ENCODE data around the gene DSC3.

Gene DSC3

DNA sequence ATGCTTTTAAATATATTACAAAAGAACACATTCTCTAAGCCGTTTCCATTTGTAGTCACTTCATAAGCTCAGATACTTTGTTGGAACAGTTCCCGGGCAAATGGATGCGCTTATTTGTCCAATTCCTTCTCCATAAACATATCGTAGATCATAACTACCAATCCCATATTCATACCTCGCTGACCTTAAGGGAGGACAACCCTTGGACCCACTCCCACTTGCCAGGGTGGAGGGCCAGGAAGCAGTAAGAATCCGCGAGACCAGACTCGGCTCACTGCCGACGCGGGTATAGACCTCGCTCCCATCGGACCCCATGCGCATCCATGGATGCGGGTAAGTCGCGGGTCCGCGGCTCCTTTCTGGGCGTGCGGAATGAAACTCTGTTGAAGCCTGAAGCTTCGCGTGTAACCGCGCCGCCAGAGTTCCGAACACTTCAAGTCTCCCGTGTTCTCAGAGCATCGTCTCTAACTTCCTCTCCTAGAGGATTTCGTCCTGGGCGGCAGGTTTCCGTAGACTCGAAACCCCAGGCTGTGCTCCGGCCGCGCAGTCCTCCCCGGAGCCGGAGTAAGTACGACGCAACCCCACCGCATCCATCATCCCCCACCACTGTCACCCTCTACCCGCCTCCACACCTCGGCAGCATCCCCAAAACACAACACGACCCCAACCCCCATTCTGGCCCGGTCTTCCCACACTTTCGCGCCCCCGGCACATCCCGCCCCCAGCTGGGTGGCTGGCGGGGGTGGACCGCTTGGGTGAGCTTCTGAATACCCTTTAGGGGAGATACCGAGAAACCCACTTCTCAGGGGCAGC lies 1.1 kb downstream of the DSC3 start (continued):
- no peak for TF ChIP-seq ZNF518A (tag by site-specific recombination; conservative IDR thresholded peaks at IDR 0.05; ENCODE audit: low read depth)
- TF ChIP-seq ZNF692 (tag by site-specific recombination; IDR thresholded peaks at IDR 0.05), result peak; percentile 7; the same call in 1 of the 2 replicates
- peak; percentile 88 for TF ChIP-seq ZBTB10 (tag by site-specific recombination; IDR thresholded peaks at IDR 0.05)
- TF ChIP-seq ZNF423 (tag by site-specific recombination; IDR thresholded peaks at IDR 0.05), result no peak
- no peak for TF ChIP-seq ZBTB44 (tag by site-specific recombination; IDR thresholded peaks at IDR 0.05)
- TF ChIP-seq SCRT1 (tag by site-specific recombination; IDR thresholded peaks at IDR 0.05; ENCODE audit: borderline replicate concordance), result no peak
- peak; percentile 94 for TF ChIP-seq GLIS2 (tag by site-specific recombination; IDR thresholded peaks at IDR 0.05)
- TF ChIP-seq ZBTB6 (tag by site-specific recombination; IDR thresholded peaks at IDR 0.05), result no peak
- no peak for TF ChIP-seq ZNF350 (tag by site-specific recombination; IDR thresholded peaks at IDR 0.05)
- no peak for TF ChIP-seq PRDM6 (tag by site-specific recombination; IDR thresholded peaks at IDR 0.05)
- no peak for TF ChIP-seq ELK4 (IDR thresholded peaks at IDR 0.05; ENCODE audit: borderline replicate concordance, low read depth, low read length)
- TF ChIP-seq OSR2 (tag by site-specific recombination; IDR thresholded peaks at IDR 0.05), result no peak
- no peak for TF ChIP-seq ZNF791 (tag by site-specific recombination; IDR thresholded peaks at IDR 0.05)
- no peak for TF ChIP-seq ZNF521 (tag by site-specific recombination; IDR thresholded peaks at IDR 0.05)
- TF ChIP-seq ZNF645 (tag by site-specific recombination; IDR thresholded peaks at IDR 0.05), result no peak
- TF ChIP-seq ZNF292 (tag by site-specific recombination; IDR thresholded peaks at IDR 0.05; ENCODE audit: borderline replicate concordance, low read depth), result no peak
- TF ChIP-seq ZNF366 (tag by site-specific recombination; conservative IDR thresholded peaks at IDR 0.05), result no peak
- no peak for TF ChIP-seq ZNF10 (tag by site-specific recombination; IDR thresholded peaks at IDR 0.05)
- TF ChIP-seq ZNF610 (tag by site-specific recombination; IDR thresholded peaks at IDR 0.05; ENCODE audit: borderline replicate concordance), result peak; percentile 43; the same call in 1 of the 2 replicates
- TF ChIP-seq ZNF211 (tag by site-specific recombination; IDR thresholded peaks at IDR 0.05; ENCODE audit: low read depth), result no peak
- TF ChIP-seq ZNF37A (tag by site-specific recombination; IDR thresholded peaks at IDR 0.05), result no peak
- no peak for TF ChIP-seq ZNF169 (tag by site-specific recombination; IDR thresholded peaks at IDR 0.05)
